AG09309 (cell line): Measurements from ENCODE around the gene PCDH8.

Source experiments
- DNase-seq: peaks from one replicate; pipeline ENCODE4 v3.0.0-alpha.2; 2010; ENCODE audit warnings: low read depth
- H3K4me3 ChIP-seq: 2 replicates; pipeline ENCODE4 v1.5.1; 2011; ENCODE audit warnings: mild to moderate bottlenecking, low read depth, low read length, moderate library complexity; ENCODE audit not compliant: control insufficient read depth
- CTCF ChIP-seq: IDR thresholded peaks from 2 replicates; pipeline ENCODE4 v1.5.1; 2011; ENCODE audit warnings: mild to moderate bottlenecking, low read depth, low read length, inconsistent platforms; ENCODE audit not compliant: insufficient read depth, control insufficient read depth; ENCODE audit errors: missing control alignments

The PCDH8 gene

GRCh38 chr13:52885141-52885540 is 36.7 kb upstream of the PCDH8 start:
- no peak for TF ChIP-seq CTCF
- no peak overlapping the region for H3K4me3 ChIP-seq
- no peak for DNase-seq

GRCh38 chr13:52884429-52885010 is 36.1 kb upstream of the PCDH8 start:
- no peak for TF ChIP-seq CTCF
- DNase-seq, result no peak

GRCh38 chr13:52882785-52883184 is 34.3 kb upstream of the PCDH8 start:
- no peak for TF ChIP-seq CTCF
- no peak for DNase-seq
- H3K4me3 ChIP-seq, result no peak overlapping the region

More at GRCh38 chr13:52884429-52885010, 36.1 kb upstream of the PCDH8 start:
- no peak overlapping the region for H3K4me3 ChIP-seq

DNA sequence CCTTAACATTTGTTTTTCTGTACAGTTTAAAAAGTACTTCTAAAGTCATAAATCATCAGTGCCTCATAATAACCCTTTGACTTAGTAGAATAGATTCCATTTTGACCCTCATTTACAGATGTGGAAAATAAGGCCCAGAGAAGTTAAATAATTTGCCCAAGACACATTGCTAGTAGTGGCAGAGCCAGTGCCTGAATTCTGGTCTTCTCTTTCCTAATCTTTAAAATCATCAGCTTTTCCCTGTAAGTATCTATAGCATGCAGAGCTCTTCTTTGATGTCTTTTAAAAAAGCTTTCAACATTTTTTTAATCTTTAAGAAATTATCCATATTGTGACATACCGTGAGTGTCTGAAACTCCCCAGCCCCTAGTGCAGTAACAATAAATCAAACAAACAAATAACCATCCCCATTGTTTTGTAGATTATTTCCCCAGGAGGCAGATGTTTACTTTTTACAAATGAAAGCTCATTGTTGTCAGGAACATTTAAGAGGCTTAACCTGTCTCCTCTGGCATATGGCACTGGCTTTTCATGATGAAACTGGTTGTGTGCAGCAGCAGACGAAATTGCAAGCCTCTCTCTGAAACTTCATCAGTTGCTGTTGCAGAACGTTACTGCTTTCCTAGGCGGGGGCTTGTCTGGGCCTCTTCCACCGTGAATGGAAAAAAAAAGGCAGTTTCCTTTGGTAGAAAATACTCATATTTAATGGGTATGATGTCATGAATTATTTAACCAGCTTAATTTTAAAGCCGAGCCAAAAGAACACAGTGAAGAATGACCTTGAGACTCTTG is 31.7 kb upstream of the PCDH8 start:
- TF ChIP-seq CTCF, result no peak
- no peak overlapping the region for H3K4me3 ChIP-seq
- no peak for DNase-seq

GRCh38 chr13:52878831-52879230 is 30.4 kb upstream of the PCDH8 start:
- H3K4me3 ChIP-seq, result no peak overlapping the region
- TF ChIP-seq CTCF, result no peak
- no peak for DNase-seq

- H3K4me3 ChIP-seq, result no peak overlapping the region
- TF ChIP-seq CTCF, result no peak
- no peak for DNase-seq
Measured at GRCh38 chr13:52870143-52870542, 21.7 kb upstream of the PCDH8 start.
